ENCODE results near the gene TRAF3. TPM values are rescaled to one million over a fixed set of nuclear protein-coding genes. Genes with fewer than 3 reads are reported as not detected.

The TRAF3 gene
- total RNA-seq, 6 experiments from 2014 or later: 19.9 to 28.8 (median 22.6) TPM

DNA sequence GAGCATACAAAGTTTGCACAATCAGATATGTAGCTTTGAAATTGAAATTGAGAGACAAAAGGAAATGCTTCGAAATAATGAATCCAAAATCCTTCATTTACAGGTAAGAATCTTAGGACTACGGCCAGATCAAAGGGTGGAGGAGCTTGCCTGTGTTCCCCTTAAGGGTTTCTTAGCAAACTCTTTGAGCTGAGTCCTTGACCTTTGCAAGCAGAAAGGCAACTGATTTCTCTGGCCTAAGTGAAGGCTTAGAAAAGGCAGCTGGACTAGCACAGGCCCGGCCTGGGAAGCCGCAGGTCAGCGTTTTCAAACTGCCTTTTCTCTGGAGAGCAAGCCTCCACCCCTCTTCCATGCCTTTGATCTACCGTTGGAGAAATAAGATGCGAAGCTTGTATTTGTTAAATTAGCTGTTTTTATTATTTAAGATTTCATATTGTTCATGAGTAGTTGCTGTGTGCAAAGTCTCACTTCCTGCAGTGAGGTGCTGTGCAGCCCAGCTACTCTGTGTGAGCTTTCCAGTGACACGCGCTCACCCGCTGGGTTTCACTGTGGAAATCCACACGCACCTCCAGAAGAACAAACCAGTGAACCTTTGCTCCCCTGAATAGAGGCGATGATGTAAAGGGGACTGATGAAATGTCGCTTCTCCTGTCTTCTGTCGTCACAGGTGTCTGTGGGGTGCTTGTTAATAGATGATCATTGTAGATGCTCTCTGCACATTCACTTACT lies 120.2 kb downstream of the TRAF3 start:
- no peak for DNase-seq
- no peak overlapping the region for H3K4me3 Mint-ChIP-seq
- no peaks in the 10 kb centered on the region for H3K4me1 Mint-ChIP-seq (ENCODE audit: low read depth)
- TF ChIP-seq, protein P1, sequence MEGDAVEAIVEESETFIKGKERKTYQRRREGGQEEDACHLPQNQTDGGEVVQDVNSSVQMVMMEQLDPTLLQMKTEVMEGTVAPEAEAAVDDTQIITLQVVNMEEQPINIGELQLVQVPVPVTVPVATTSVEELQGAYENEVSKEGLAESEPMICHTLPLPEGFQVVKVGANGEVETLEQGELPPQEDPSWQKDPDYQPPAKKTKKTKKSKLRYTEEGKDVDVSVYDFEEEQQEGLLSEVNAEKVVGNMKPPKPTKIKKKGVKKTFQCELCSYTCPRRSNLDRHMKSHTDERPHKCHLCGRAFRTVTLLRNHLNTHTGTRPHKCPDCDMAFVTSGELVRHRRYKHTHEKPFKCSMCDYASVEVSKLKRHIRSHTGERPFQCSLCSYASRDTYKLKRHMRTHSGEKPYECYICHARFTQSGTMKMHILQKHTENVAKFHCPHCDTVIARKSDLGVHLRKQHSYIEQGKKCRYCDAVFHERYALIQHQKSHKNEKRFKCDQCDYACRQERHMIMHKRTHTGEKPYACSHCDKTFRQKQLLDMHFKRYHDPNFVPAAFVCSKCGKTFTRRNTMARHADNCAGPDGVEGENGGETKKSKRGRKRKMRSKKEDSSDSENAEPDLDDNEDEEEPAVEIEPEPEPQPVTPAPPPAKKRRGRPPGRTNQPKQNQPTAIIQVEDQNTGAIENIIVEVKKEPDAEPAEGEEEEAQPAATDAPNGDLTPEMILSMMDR (IDR thresholded peaks at IDR 0.05): no peak
- H3K27me3 Mint-ChIP-seq (ENCODE audit: insufficient read depth): no peaks in the 10 kb centered on the region
- no peaks in the 10 kb centered on the region for H3K9me3 Mint-ChIP-seq
- H3K36me3 Mint-ChIP-seq (ENCODE audit: low read depth): peaks cover 19% of the 10 kb centered on the region
- H3K27ac Mint-ChIP-seq: no peak overlapping the region

DNA sequence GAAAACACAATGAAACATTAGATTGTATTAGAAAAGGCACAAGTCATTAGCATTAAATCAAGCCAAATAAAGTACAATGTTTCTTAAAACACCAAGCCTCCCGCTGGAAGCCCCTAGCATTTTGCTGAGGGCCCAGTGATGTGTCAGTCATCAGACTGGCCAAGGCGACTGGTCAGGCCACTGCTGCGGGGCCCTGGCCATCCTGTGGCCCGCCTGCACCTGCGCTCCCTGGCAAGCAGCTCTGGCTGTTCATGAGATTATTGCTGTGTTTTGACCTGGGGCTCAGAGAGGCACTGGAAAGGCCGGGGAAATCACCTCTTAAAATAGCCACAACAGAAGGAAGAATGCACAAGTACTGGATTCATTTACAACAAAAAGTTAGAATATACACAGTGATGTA lies 121.0 kb downstream of the TRAF3 start:
- no peak overlapping the region for H3K27ac Mint-ChIP-seq

GRCh38 chr14:102898776-102899515 lies 121.7 kb downstream of the TRAF3 start:
- no peak for DNase-seq
- Mint-ChIP-seq H3K27ac (no peak overlapping the region), H3K4me3 (no peak overlapping the region), H3K36me3 (ENCODE audit: low read depth) (peaks cover 19% of the 10 kb centered on the region), H3K4me1 (ENCODE audit: low read depth) (no peaks in the 10 kb centered on the region), H3K9me3 (no peaks in the 10 kb centered on the region), H3K27me3 (ENCODE audit: insufficient read depth) (no peaks in the 10 kb centered on the region)
- TF ChIP-seq, protein P1 (IDR thresholded peaks at IDR 0.05): no peak

More for the DNA sequence above, 121.0 kb downstream of the TRAF3 start:
- no peak overlapping the region for H3K4me3 Mint-ChIP-seq
- no peaks in the 10 kb centered on the region for H3K4me1 Mint-ChIP-seq (ENCODE audit: low read depth)
- peaks cover 19% of the 10 kb centered on the region for H3K36me3 Mint-ChIP-seq (ENCODE audit: low read depth)
- no peaks in the 10 kb centered on the region for H3K9me3 Mint-ChIP-seq
- H3K27me3 Mint-ChIP-seq (ENCODE audit: insufficient read depth): no peaks in the 10 kb centered on the region
- TF ChIP-seq, protein P1 (IDR thresholded peaks at IDR 0.05): no peak
- no peak for DNase-seq

DNA sequence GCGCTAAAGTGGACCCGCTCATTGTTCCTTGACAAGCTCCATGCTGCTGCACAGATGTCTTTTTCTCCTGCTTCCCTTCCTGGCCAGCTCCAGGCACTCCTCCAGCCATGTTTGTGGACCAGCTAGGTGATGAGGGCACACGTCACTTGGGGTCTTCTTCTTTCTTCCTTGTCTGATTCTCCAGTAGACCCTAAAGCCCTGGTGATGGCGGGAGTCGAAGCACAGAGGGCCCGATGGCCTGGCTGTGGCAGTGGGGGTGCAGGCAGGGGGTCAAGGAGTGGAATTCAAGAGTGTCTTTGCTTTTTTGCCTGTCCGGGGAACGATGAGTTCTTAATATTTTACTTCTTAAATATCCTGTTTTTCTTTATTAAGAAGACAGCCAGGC lies 122.3 kb downstream of the TRAF3 start:
- H3K9me3 Mint-ChIP-seq: no peaks in the 10 kb centered on the region
- H3K4me3 Mint-ChIP-seq: no peak overlapping the region
- H3K27ac Mint-ChIP-seq: no peak overlapping the region
- H3K27me3 Mint-ChIP-seq (ENCODE audit: insufficient read depth): no peaks in the 10 kb centered on the region
- H3K36me3 Mint-ChIP-seq (ENCODE audit: low read depth): peaks cover 19% of the 10 kb centered on the region
- H3K4me1 Mint-ChIP-seq (ENCODE audit: low read depth): no peaks in the 10 kb centered on the region
- DNase-seq: no peak
- TF ChIP-seq, protein P1 (IDR thresholded peaks at IDR 0.05): no peak

DNA sequence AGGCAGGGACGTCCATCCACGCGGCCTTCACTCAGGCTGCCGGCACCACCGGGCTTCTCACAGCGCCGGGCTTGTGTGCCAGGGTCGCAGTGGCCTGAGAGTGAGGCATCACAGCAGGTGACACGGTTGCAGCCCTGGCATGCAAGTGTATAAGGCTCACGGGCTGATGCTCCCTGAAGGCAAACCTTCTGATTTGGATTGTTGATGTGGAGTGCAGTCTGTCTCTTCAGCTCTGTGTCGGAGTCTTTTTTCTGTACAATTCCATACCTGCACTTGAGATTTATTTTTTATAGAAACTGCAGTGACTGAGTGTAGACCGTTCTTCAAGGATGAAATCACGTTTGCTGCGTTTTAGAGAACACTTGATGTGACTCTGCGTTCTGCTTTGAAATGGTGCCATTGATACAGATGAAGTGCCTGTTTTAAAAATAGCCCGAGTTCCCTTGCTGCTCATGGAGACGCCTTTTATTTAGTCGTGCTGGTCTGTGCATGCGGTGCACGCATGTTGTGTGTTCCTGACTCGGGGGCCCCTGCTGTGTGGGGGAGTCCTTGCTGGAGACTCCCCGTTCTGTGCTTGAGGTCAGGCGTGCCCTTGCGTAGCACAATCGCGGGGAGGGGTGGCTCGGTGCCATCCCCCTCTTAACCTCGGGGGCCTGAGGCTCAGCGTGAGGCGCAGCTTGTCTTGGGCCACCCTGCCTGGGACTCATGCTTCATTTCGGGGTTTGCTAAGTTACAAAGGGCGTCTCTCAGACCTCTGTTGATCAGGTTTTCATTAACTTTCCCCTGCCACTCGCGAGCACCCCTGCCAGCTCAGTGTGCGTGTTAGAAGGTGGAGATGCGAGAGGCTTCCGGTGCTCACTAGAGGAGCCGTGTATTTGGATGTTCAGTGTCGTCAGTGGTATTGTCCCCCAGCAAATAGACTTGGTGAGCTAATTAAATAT lies 123.7 kb downstream of the TRAF3 start:
- no peak for DNase-seq
- H3K27me3 Mint-ChIP-seq (ENCODE audit: insufficient read depth): no peaks in the 10 kb centered on the region; the same call in 1 of the 2 replicates
- no peaks in the 10 kb centered on the region for H3K4me1 Mint-ChIP-seq (ENCODE audit: low read depth)
- no peak overlapping the region for H3K27ac Mint-ChIP-seq
- H3K4me3 Mint-ChIP-seq: no peak overlapping the region
- H3K9me3 Mint-ChIP-seq: no peaks in the 10 kb centered on the region
- H3K36me3 Mint-ChIP-seq (ENCODE audit: low read depth): peaks cover 9% of the 10 kb centered on the region
- TF ChIP-seq, protein P1 (IDR thresholded peaks at IDR 0.05): no peak
